Breast epithelium (tissue), 3 donors: Measurements from ENCODE around the gene UST.

Source experiments
- POLR2A ChIP-seq: fragments of 450-650 bp; IDR thresholded peaks from one replicate; pipeline ENCODE4 v1.6.1; 2016; ENCODE audit warnings: antibody characterized with exemption, mild to moderate bottlenecking, moderate library complexity
- TF ChIP-seq, protein P1 (sequence below), 3 donors: fragments of 450-650 bp; IDR thresholded peaks; one replicate each; pipeline ENCODE4 v1.5.1; 2016 to 2017; ENCODE audit warnings: antibody characterized with exemption in 3 of 3, mild to moderate bottlenecking in 3 of 3, moderate library complexity in 3 of 3

- no peak for TF ChIP-seq POLR2A
- TF ChIP-seq, protein P1, sequence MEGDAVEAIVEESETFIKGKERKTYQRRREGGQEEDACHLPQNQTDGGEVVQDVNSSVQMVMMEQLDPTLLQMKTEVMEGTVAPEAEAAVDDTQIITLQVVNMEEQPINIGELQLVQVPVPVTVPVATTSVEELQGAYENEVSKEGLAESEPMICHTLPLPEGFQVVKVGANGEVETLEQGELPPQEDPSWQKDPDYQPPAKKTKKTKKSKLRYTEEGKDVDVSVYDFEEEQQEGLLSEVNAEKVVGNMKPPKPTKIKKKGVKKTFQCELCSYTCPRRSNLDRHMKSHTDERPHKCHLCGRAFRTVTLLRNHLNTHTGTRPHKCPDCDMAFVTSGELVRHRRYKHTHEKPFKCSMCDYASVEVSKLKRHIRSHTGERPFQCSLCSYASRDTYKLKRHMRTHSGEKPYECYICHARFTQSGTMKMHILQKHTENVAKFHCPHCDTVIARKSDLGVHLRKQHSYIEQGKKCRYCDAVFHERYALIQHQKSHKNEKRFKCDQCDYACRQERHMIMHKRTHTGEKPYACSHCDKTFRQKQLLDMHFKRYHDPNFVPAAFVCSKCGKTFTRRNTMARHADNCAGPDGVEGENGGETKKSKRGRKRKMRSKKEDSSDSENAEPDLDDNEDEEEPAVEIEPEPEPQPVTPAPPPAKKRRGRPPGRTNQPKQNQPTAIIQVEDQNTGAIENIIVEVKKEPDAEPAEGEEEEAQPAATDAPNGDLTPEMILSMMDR (IDR thresholded peaks at IDR 0.05), result no peak
Measured at GRCh38 chr6:148794797-148795196, 48.0 kb downstream of the UST start.
